IPS-11a (cell line): Measurements from ENCODE around the gene PSMB4.
"Not testable (repeated sequence)": the region's sequence is repeated elsewhere in the genome, so short reads cannot be mapped to it uniquely, and the experiment has no call there.

ENCODE experiments used
- H3K4me3 ChIP-seq: one replicate; pipeline ENCODE4 v1.5.1; 2013; ENCODE audit warnings: low read depth, low read length, control low read depth

Gene PSMB4

GRCh38 chr1:151437396-151437795, 38.0 kb downstream of the PSMB4 start:
- not testable (repeated sequence) for H3K4me3 ChIP-seq

GRCh38 chr1:151443846-151444782, 44.7 kb downstream of the PSMB4 start:
- no peak overlapping the region for H3K4me3 ChIP-seq

GRCh38 chr1:151444783-151445177, 45.4 kb downstream of the PSMB4 start:
- H3K4me3 ChIP-seq, result no peak overlapping the region

GRCh38 chr1:151447696-151448095, 48.3 kb downstream of the PSMB4 start:
- no peak overlapping the region for H3K4me3 ChIP-seq
